Lung microvascular endothelial cell (primary cell): Measurements from ENCODE around the gene CASZ1. TPM values are rescaled to one million over a fixed set of nuclear protein-coding genes. Genes with fewer than 3 reads are reported as not detected.
A peak's percentile ranks its signal among the peaks of the same experiment; 100 is the strongest.

ENCODE experiments used
- DNase-seq, 2 donors: peaks; one replicate each; pipeline versions ENCODE4 v3.0.0 to v3.0.0-alpha.2; 2010; ENCODE audit warnings: low read depth in 2 of 2
- total RNA-seq: library from RNA; depleted of rRNA; stranded (reverse); fragments of >200 nt; gene quantifications from 2 replicates; pipeline ENCODE4 v1.2.1, GENCODE V29; 2014

CASZ1 gene
- total RNA-seq, 1 donor from 2014 or later, result 0.99 TPM

DNA sequence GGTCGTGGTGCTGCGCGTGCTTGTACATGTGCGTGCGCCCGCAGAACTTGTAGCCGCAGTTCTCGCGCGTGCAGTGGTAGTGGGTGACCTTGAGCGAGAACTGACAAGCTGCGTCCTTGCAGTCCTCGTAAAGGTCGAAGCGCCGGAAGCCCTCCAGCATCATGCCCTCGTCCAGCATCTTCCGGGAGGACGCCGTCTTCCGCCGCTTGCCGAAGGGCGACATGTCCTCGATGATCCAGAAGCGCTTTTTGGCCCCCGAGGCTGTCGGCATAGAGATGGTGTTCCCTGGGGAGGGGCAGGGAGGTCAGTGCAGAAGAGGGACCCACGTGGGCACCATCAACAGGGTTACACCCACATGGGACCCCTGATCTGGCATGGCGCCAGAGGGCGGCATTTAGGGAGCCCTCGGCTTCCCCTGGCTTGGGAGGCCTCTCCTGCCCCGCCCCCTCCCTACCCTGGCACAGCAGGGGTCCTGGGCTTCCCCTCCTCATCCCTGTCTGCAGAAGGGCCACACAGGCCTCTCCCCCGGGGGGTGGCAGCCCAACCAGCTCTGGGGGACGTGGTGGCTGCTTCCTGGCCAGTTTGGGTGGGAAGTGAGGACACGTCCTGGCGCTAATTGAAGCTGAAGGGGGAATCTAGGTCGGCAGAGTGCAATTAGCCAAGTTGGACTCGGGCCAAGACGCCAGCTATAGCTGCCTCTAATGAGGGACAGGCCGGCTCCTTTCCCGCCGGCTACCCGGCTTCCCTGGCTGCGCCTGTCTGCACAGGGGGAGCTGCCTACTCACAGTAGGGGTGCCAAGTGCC, 156.5 kb downstream of the CASZ1 start:
- no peak for DNase-seq

DNA sequence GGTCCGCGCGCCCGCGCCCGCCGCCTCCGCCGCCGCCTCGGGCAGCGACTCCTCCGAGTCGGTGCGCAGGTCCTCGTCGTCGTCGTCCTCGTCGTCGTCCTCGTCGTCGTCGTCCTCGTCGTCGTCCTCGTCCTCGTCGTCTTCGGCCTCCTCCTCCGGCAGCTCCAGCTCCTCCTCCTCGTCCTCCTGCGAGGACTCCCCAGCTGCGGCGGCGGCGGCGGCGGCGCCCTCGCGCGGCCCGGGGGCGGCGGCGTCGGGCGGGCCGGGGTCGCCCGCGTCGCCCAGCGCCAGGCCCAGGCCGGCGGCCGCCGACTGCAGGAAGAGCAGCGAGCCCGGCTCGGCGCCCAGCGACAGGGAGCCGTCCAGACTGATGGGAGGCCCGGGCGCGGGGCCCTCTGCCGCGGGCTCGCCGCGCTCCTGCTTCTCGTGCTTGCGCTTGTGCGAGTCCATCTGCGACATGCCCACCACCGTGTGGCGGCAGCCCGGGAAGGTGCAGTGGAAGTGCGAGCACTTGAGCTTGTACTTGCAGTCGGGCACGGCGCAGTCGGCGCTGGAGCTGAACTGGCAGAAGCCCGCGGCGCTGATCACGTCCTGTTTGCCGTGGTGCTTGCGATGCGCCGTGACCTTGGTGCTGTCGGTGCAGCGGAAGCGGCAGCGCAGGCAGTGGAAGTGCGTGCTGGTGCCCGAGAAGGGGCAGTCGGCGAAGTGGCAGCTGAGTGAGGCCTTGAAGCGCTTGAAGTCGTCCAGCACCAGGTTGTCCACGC, 157.3 kb downstream of the CASZ1 start:
- no peak for DNase-seq

DNA sequence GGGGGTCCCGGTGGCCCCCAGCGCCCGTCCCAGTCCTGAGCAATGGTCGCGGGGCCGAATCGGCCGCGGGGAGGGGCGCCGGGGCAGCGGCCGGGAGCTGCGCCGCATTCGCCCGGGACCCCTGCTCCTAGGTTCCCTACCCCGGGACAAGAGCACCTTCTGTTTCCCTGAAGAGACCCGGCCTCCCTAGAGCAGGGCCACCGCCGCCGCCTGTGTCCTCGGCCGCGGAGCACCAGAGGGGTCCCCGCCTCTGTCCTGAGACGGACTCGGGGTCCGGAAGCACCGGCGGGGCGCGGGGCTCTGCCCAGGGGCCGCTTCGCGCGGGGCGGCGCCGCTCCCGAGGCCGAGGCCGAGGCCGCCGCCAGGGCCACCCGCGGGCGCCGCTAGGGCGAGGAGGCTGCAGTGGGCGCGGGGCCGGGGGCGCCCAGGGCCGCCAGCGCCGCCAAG, 157.9 kb downstream of the CASZ1 start:
- no peak for DNase-seq

DNA sequence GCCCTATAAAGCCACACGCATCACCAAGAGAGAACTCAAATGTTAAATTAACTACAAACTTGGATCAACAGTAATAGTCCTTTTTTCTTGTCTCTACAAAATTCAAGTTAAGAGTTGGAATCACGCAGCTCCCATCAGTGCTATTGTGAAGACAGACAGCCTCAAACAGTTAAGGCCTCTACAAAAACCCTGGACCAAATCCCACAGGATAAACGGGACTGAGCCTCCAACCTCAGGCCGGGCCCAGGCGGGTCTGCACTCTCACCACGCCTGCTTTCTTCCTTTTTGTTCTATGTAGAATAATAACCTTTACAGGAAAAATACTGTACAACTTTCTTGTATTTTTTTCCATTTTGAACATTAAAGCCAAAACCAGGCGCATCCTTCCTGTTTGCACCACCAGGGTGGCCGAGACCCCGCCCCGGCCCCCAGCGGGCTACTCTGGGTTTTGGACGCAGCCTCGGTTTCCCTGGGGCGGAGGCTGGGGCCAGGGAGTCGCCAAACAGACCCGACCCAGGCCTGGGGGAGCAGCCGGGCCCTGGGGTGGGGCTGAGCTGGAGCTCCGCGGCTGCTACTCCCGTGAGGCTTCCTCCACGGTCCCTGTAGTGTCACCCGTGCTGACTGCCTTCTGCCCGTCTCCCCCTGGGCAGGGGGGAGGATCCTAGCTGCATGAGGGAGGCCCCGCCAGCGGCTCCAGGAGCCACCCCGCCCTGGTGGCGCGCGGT, 158.4 kb downstream of the CASZ1 start:
- DNase-seq, result no peak

DNA sequence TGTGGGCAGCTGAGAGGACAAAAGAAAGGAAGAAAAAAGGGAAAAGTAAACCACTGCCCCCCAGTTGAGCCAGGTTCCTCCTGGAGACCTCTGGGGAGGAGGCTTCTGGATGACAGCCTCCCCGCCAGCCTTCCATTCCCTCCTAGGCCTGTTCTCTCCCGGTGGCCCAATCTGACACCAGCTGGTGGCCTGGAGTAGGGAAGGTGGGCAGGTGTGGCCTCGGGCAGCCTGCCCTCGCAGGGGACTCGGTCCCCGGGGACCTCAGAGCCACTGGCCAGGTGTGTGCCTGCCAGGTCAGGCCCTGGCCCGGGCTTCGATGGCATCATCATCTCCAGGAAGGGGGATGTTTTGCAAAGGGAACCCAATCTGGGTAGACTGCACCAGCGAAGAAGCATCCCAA, 159.0 kb downstream of the CASZ1 start:
- DNase-seq, result no peak

DNA sequence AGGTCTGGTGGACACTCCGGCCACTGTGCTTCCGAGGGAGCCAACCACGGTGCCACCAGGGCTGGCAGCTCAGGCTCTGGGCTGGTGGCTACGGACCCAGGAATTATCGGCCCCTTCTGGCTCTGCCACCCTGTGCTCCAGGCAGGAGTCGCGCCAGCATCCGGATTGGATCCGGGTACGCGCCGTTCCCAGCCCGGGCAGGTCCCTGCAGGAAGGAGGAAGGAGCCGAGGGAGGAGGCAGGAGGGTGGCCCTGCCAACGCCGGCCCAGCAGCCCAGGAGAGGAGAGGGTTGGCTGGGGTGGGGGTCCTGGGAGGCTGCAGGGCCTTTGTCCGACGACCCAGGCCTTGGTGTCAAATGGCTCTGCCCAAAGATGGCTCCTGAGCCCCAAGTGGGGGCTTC, 160.5 kb downstream of the CASZ1 start:
- no peak for DNase-seq

DNA sequence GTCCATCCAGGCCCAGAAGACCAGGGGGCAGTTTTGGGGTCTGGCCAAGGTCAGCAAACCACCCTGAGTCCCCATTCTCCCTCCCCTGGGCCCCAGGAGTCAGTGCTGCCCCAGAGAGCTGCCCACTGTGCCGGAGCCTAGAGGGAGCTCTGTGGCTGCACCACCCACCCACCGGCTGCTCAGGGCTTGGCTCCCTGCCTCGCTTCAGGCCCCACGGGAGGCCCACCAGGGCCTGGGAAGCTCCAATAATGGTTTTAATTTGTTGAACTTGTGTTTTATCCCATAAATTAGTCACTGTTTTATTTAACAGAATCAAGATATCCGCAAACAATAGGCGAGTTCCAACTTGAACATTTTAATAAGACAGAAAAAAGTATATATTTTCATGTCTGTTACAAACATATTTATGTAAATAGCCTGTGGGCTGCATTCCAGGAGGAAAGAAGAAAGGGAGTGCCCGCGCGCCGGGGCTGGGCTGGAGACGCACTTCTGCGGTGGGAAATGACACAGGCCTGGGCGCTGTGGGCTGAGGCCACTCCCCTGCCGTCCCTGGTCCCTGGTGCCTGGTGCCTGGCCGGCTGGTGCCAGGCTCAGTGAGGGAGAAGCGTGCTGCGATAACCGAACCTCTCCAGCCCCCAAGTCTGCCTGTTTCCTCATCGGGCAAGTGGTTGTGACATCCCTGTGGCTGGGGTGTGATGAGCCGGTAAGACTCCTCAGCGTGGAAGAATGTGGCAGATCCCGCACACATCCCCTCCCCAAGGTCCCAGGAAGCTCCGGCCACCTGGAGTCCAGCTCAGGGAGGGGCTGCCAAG, 161.2 kb downstream of the CASZ1 start:
- DNase-seq, result no peak

DNA sequence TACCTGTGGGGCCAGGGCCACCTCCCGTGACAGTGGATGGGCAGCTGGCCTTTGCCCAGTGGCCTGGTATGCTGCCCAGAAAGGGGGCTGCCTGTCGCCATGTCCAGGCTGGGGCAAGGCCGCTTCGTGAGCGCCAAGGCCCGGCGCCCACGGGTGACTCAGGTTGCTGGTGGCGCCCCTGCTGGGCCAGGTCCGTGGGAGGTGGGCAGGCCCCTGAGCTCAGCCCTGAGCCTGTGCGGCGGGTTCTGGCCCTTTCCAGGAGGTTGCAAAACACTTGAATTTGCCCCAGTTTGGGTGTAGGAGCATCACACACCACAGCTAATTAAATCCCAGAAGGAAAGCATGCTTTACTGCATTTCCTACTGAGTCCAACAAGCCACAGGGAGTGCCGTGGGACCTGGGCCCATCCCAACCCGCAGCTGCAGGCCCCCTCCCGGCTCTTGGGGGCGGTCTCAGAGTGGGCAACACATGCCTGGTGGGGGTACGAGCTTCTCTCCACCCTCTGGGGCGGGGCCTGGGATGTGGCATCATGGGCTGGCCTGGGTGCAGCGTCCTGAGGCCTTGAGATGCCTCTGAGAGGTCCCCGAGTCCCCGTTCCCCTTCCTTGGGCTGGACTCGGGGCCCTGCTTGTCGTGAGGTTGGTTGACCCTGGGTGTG, 161.9 kb downstream of the CASZ1 start:
- no peak for DNase-seq

DNA sequence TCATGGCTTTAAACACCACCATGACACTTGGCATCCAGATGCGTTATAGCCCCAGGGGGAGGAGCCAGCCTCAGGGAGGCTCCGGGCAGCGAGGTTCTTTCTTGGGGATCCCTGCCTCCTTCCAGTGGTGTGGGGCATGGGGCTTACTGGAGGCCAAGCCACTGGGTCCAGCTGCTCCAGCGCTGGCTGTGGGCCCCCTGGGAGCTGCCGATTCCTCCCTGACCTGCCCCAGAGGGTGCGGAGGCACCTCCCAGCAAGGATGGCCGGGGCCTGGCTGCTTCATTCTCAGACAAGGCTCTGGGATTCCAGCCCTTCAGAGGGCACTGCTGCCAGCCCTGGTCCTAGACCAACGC, 162.4 kb downstream of the CASZ1 start:
- no peak for DNase-seq

DNA sequence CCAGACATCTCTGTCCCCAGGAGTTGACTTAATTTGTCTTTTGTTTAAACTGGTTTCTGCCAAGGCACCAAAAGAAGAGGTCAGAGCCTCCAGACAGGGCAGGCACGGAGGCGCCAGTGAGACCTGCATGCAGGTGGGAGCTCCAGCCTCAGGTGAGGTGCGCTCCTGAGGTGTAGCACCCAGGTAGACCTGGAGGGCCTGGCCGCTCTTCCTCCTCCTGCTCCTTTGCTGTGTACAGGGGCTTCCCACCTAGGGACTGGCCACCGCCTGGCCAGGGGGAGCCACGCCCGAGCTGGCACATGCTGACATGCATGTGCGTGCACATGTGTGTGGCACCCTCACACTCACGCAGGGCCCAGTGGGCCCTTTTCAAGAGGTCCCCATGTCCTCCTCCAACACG, 163.0 kb downstream of the CASZ1 start:
- no peak for DNase-seq

DNA sequence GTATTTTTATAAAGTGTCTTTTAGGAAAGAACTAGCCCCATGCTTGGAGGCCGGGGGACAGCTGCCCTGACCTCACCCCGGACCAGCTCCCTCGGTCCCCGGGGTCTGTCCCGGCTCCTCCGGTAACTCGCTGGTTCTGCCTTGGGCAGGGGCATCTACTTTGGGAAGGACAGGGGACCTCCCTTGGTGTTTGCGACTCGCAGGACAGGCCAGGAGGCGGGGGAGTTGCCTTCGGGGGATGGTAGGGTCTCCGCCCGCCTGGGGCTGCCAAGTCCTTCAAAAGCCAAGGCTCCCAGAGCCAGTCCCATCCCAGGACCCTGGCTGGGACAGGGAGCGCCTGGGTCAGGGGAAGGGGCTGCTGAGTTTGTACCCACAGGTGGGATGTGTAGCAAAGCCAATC, 163.8 kb downstream of the CASZ1 start:
- no peak for DNase-seq

DNA sequence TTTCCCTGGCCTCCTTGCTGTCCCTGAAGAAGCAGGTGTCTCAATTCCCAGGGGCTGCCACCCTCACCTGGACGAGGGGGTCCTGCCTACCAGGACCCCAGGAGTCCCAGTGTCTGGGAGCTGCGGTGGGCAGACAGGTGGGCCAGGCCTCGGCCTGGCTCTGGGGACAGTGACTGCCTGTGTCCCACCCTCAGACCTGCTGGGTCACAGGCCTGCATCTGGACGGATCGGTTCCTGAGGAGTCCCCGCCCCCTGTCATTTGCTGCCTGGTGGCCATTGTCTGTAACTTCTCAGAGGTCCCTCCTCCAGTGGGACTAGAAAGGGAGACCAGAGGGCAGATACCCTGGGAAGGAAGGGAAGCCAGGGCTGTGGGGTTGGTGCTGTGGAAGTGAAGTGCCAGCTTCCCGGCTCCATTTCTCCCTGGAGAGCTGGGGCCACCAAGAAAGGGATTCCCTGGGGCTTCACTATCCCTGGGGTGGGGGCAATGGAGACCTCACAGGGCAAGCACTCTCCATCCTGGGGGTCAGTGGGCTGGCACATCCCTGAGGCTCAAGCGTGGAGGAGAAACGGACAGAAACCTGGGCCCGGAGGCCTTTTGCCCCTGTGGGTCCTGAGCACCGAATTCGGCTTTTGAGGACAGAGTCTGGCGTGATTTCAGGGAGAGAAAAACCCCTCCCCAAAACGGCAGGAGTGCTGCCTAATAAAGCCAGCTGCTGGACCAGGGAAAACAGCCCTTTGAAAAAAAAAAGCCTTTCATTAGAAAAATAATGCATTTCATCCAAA, 164.4 kb downstream of the CASZ1 start:
- no peak for DNase-seq

DNA sequence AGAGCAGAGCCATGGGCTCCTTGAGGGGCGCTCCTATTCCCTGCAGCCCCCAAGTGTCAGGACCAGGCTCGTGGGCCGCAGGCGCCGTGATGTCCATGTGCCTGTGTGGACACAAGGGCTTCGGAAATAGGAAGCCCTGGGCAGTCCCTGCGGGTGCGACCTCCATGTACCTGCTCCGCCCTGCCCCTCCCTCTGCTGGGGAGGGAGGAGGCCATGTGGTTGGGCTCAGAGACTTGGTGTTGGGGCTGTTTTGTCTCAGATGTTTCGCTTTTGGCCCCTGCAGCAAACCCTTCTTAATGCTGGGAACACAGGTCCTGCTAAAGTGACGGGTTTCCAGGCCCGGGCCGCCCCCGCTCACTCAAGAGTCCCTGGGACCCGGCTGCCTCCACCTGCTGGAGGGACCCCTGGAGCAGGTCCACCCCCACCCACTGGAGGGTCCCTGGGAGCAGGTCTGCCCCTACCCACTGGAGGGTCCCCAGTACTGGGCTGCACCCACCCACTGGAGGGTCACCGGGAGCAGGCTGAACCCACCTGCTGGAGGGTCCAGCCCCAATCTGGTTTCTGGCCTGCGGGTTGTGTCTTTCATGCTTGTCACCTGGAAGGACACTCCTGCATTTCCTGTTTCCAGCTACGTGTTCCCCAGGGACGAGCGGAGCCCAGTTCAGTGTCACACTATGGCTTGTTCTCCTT, 165.2 kb downstream of the CASZ1 start:
- no peak for DNase-seq

DNA sequence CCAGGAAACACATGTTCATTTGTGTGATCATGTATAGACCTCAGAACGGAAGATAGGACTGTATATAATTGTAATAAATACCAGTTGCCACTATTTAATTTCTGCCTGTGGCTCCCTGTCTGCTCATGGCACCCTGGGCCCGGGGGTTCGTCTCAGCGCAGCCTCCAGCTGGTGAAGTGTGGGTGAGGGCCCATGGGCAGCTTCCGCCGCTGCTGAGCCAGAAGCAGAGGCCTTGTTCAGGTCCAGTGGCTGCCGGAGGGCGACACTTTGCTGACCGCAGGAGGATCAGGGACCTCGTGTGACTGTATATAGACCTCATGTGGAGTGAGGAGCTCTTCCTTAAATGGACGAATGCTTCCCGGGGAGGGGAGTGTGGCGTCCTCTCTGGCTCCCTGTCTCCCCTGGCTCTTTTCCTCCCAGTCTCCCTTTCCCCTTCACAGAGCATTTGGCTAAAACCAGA, 165.8 kb downstream of the CASZ1 start:
- DNase-seq, result no peak

DNA sequence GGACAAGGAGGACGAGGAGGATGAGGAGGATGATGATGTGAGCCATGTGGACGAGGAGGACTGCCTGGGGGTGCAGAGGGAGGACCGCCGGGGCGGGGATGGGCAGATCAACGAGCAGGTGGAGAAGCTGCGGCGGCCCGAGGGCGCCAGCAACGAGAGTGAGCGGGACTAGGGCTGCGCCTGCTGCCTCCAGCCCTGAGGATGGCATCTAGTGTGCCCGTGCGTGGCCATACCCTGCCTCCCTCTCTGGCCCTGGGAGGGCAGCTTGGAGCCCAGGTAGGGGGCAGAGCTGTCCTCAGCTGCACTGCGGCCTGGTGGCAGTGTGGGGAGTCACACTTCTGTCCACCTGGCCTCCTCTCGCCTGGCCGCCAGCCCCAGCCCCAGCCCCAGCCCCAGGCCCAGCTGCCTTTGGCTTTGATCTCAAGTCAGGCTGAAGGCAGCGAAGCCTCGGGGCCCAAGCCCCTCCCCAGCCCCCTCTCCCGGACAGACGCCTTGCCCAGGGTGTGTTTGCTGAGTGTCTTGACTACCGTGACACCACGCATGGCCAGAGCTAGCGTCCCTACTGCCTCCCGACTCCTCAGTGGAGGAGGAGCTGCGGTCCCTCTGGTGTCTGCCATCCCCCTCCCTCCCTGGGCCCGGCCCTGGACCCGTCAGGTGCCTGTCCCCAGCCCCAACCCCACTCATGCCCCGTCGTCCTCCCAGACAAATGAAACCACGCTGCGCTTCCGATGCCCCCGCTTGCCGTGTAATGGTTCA, 166.5 kb downstream of the CASZ1 start:
- no peak for DNase-seq

DNA sequence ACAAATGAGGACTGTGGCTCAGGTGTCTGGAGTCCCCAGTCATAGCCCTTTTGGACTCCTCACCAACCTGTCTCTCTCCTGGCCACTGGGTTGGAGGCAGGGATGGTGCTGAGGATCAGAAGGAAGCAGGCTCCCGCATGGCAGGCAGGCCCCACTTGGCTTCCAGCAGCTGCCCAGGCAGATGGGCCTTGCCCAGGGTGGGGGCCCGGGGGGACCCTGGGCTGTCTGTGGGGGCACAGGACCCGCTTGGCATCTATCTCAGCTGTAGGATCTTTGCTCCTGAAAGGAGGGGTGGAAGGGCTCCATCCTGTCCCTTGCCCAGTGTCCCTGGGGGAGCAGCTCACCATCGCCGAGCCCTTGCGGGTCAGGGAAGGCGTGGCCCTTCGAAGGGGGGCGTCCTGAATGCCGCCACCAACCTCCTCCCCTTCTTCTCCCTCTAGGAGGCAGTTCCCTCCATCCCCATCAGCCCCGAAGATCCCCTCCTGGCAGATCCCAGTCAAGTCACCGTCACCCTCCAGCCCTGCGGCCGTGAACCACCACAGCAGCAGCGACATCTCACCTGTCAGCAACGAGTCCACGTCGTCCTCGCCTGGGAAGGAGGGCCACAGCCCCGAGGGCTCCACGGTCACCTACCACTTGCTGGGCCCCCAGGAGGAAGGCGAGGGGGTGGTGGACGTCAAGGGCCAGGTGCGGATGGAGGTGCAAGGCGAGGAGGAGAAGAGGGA, 167.2 kb downstream of the CASZ1 start:
- DNase-seq, result no peak

DNA sequence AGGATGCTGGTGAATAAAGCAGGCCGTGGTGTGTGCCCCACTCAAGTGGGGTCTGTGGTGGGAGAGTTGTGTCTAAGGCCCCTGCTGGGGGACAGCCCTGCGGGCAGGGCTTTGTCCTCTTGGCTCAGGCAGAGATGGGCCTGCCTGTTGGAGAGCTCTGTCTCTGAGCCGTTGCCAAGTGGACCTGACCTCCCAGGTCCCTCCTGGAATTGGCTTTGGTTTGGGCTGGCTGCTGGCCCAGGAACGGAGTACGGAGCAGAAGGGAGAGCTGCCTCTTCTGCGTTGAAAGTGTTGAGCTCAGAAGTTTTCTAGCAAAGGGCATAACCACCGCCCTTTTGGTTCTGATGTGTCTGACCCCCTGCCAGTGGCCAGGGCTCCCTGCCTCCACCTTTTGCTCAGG, 167.8 kb downstream of the CASZ1 start:
- peak in 1 of 2 donors; percentile 84 for DNase-seq

DNA sequence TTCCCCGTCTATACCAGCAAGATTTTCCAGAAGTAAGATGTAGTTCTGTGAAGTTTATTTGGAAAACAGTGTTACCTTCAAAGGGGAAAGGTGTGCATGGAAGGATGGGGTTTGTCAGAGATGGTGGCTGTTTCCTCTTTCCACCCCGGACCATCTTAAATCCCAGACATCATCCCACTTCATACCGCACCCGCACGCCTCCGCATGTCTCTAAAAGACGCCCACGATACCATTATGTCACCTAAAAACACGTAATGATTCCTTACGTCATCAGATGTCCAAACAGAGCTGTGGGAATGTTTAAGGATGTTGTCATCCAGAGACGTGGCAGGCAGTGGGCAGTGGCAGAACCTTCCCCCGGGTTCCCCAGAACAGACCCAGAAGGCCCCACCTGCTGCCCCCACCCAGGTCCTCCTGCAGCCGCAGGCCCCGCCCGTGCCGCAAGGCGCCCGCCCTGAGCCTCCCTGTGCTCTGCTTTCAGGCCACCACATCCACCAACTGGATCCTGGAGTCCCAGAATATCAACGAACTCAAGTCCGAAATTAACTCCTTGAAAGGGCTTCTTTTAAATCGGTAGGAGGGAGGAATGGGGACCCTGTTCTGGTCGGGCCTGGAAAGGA, 169.5 kb downstream of the CASZ1 start:
- no peak for DNase-seq
